WTC11 (cell line): ENCODE measurements around the gene MECR. TPM values are rescaled to one million over a fixed set of nuclear protein-coding genes. Genes with fewer than 3 reads are reported as not detected.

Experiments
- ATAC-seq: fragments of 200-7000 bp; cut with Tn5 transposase; 2 replicates; pipeline ENCODE4 v1.10.0; 2021; ENCODE audit warnings: mild to moderate bottlenecking, moderate library complexity
- CTCF ChIA-PET: fragments of 300-600 bp; sonication (Branson Sonifier 250); formaldehyde crosslinking; loops from one replicate; lab custom pipeline; 2021; ENCODE audit warnings: antibody characterized with exemption; lab: Charles Lee
- POLR2A ChIA-PET: fragments of 350-600 bp; sonication (Branson Sonifier 250); formaldehyde crosslinking; loops from one replicate; lab custom pipeline; 2021; ENCODE audit warnings: antibody characterized with exemption; lab: Charles Lee
- DNase-seq: peaks from one replicate; pipeline ENCODE4 v3.0.0; 2021; ENCODE audit warnings: low spot score
- H3K27ac Mint-ChIP-seq: 2 replicates; pipeline ENCODE4 v1.8.0; 2021; ENCODE audit warnings: mixed read lengths
- H3K27me3 Mint-ChIP-seq: 2 replicates; pipeline ENCODE4 v1.8.0; 2021; ENCODE audit warnings: low read depth, mild to moderate bottlenecking, moderate library complexity, mixed read lengths
- H3K36me3 Mint-ChIP-seq: 2 replicates; pipeline ENCODE4 v1.8.0; 2021; ENCODE audit warnings: mixed read lengths
- H3K4me1 Mint-ChIP-seq: 2 replicates; pipeline ENCODE4 v1.8.0; 2022; ENCODE audit warnings: mixed read lengths
- H3K4me3 Mint-ChIP-seq: 2 replicates; pipeline ENCODE4 v1.8.0; 2021; ENCODE audit warnings: mild to moderate bottlenecking, moderate library complexity, mixed read lengths
- H3K9me3 Mint-ChIP-seq: 2 replicates; pipeline ENCODE4 v1.8.0; 2021; ENCODE audit warnings: mixed read lengths
- CREM ChIP-seq: sonication (generic); formaldehyde crosslinking; IDR thresholded peaks from 2 replicates; pipeline ENCODE4 v1.8.1; 2022; ENCODE audit warnings: mild to moderate bottlenecking, missing genetic modification reagents, moderate library complexity
- GTF2I ChIP-seq: fragments of 250-450 bp; sonication (Bioruptor Pico); conservative IDR thresholded peaks from 2 replicates; pipeline ENCODE4 v1.4.0; 2021; ENCODE audit warnings: mild to moderate bottlenecking
- KAT7 ChIP-seq: sonication (generic); formaldehyde crosslinking; IDR thresholded peaks from 2 replicates; pipeline ENCODE4 v1.8.1; 2023; ENCODE audit warnings: missing genetic modification reagents, mild to moderate bottlenecking, borderline replicate concordance
- NFE2L1 ChIP-seq: sonication (generic); formaldehyde crosslinking; IDR thresholded peaks from 2 replicates; pipeline ENCODE4 v1.8.1; 2023; ENCODE audit warnings: missing genetic modification reagents
- NR2C2 ChIP-seq: sonication (generic); formaldehyde crosslinking; IDR thresholded peaks from 2 replicates; pipeline ENCODE4 v1.8.0; 2022; ENCODE audit warnings: mild to moderate bottlenecking, missing genetic modification reagents
- NR3C1 ChIP-seq: sonication (generic); formaldehyde crosslinking; conservative IDR thresholded peaks from 2 replicates; pipeline ENCODE4 v1.8.1; 2023; ENCODE audit warnings: low read depth, mild to moderate bottlenecking, missing genetic modification reagents
- SMAD4 ChIP-seq: sonication (generic); formaldehyde crosslinking; IDR thresholded peaks from 2 replicates; pipeline ENCODE4 v1.8.0; 2022; ENCODE audit warnings: mild to moderate bottlenecking, missing genetic modification reagents
- ZNF317 ChIP-seq: sonication (generic); formaldehyde crosslinking; IDR thresholded peaks from 2 replicates; pipeline ENCODE4 v1.8.1; 2023; ENCODE audit warnings: low read depth, mild to moderate bottlenecking, moderate library complexity, missing genetic modification reagents, borderline replicate concordance
- ZNF416 ChIP-seq: fragments of 250-450 bp; sonication (Bioruptor Pico); IDR thresholded peaks from 2 replicates; pipeline ENCODE4 v1.9.0; 2021; ENCODE audit warnings: mild to moderate bottlenecking, inconsistent platforms
- total RNA-seq: library from RNA; stranded (reverse); gene quantifications from 3 replicates; pipeline ENCODE4 v1.2.3, GENCODE V29; 2021
- TF ChIP-seq, protein P1 (sequence below): fragments of 250-450 bp; sonication (Bioruptor Pico); IDR thresholded peaks from 2 replicates; pipeline ENCODE4 v2.1.2; 2022; ENCODE audit warnings: mild to moderate bottlenecking, moderate library complexity
- TF ChIP-seq, protein P2 (sequence below): sonication (generic); formaldehyde crosslinking; IDR thresholded peaks from 2 replicates; pipeline ENCODE4 v1.8.1; 2023; ENCODE audit warnings: mild to moderate bottlenecking, missing genetic modification reagents, moderate library complexity
- TF ChIP-seq, protein P3 (sequence below): sonication (generic); formaldehyde crosslinking; IDR thresholded peaks from 2 replicates; pipeline ENCODE4 v1.8.0; 2022; ENCODE audit warnings: mild to moderate bottlenecking, missing genetic modification reagents
- TF ChIP-seq, protein P4 (sequence below): fragments of 250-450 bp; sonication (Bioruptor Pico); conservative IDR thresholded peaks from 2 replicates; pipeline ENCODE4 v1.9.0; 2021; ENCODE audit warnings: mild to moderate bottlenecking
- TF ChIP-seq, protein P5 (sequence below): sonication (generic); formaldehyde crosslinking; IDR thresholded peaks from 2 replicates; pipeline ENCODE4 v1.8.1; 2023; ENCODE audit warnings: mild to moderate bottlenecking, missing genetic modification reagents
- TF ChIP-seq, protein P6 (sequence below): sonication (generic); formaldehyde crosslinking; IDR thresholded peaks from 2 replicates; pipeline ENCODE4 v1.8.1; 2022; ENCODE audit warnings: low read depth, missing genetic modification reagents, borderline replicate concordance
- TF ChIP-seq, protein P7 (sequence below): sonication (generic); formaldehyde crosslinking; IDR thresholded peaks from 2 replicates; pipeline ENCODE4 v1.8.0; 2022; ENCODE audit warnings: mild to moderate bottlenecking, missing genetic modification reagents

The MECR gene
- total RNA-seq, 1 experiment from 2014 or later = 37.6 TPM

DNA sequence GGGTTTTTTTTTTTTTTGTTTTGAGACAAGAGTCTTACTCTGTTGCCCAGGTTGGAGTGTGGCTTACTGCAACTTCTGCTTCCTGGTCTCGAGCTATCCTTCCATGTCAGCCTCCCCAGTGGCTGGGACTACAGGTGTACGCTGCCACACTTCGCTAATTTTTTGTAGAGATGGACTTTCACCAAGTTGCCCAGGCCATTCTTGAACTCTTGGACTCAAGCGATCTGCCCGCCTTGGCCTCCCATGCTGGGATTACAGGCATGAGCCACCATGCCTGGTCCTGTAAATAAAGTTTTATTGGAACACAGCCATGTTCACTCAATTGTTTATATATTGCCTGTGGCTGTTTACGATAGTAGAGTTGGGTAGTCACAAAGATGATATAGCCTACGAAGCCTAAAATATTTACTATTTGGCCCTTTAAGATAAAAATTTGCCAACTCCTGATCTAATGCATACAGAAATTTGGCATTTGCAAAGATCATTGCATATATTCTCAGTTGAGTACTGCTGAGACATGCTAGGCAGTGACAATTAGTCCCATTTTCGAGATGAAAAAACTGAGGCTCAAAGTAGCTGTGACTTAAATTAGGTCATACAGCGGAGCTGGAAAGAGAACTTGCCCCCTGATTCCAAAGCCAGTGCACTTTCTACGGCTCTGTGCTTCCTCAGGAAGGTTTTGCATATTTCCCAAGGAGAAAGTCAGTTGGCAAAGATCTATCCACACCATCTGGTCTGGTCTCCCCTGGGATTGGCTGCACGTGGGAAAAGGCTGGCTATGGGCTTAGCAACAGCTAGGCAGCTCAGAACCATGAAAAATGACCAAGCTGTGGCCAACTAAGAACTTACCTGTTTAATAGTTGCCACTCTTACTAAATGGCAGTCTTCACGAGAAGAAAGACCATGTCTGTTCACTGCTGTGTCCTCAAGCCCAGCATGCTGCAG lies 19.4 kb downstream of the MECR start:
- Mint-ChIP-seq H3K9me3 (no peaks in the 10 kb centered on the region), H3K27me3 (no peaks in the 10 kb centered on the region)
- TF ChIP-seq ZNF416 (CRISPR knock-in tag) (no peak), KAT7 (CRISPR knock-in tag) (no peak), ZNF317 (CRISPR knock-in tag) (no peak), GTF2I (no peak)
- TF ChIP-seq, protein P1, sequence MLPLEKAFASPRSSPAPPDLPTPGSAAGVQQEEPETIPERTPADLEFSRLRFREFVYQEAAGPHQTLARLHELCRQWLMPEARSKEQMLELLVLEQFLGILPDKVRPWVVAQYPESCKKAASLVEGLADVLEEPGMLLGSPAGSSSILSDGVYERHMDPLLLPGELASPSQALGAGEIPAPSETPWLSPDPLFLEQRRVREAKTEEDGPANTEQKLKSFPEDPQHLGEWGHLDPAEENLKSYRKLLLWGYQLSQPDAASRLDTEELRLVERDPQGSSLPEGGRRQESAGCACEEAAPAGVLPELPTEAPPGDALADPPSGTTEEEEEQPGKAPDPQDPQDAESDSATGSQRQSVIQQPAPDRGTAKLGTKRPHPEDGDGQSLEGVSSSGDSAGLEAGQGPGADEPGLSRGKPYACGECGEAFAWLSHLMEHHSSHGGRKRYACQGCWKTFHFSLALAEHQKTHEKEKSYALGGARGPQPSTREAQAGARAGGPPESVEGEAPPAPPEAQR (CRISPR knock-in tag) = no peak
- TF ChIP-seq, all 79 proteins: peak for 0
- no peak for DNase-seq
- no peak overlapping the region for H3K27ac Mint-ChIP-seq
- CTCF ChIA-PET = interaction anchor here (1.2 kb wide), 1 partner anchor 9 kb away, joined by 6 read pairs; no protein-coding TSS in a partner anchor
- no peak overlapping the region for H3K4me3 Mint-ChIP-seq
- no peaks in the 10 kb centered on the region for H3K4me1 Mint-ChIP-seq
- no peak for ATAC-seq
- peaks cover 40% of the 10 kb centered on the region for H3K36me3 Mint-ChIP-seq
- POLR2A ChIA-PET = no interaction called here

DNA sequence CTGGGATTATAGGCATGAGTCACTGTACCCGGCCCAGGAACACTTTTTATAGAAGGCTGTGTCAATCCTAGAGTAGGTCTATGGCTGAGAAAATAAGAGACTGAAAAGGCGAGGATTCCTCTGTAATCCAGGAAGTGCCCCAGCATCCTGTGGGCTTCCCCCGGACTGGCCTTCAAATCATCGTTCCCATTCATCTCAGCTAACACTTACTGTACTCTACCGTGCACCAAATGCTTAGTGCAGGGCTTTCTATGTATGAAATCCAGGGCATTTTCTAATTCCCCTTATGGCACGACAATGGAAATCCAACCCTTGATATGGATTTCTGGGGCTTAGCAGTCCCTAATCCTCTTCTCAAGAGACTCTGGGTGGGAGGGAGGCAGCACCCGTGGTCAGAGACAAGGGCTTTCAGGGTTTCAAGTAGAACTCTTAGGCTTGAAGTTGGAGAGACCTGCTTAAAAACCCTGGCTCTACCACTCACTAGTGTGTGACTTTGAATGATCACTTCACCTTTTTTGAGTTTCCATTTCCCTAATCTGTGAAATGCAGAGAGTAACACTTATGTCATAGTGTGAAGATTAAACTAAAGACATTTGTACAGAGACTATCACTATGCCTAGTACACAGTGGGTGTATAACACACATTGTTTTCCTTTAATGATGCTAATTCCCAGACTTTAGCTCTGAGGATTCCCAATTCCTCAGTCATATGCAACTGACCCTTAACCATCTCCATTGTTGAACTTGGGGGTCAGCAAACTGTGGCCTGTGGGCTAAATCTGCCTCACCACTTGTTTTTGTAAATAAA lies 20.3 kb downstream of the MECR start:
- TF ChIP-seq CREM (CRISPR knock-in tag) (no peak), SMAD4 (no peak), NFE2L1 (CRISPR knock-in tag) (no peak), NR3C1 (no peak), NR2C2 (CRISPR knock-in tag) (no peak)
- TF ChIP-seq, protein P2, sequence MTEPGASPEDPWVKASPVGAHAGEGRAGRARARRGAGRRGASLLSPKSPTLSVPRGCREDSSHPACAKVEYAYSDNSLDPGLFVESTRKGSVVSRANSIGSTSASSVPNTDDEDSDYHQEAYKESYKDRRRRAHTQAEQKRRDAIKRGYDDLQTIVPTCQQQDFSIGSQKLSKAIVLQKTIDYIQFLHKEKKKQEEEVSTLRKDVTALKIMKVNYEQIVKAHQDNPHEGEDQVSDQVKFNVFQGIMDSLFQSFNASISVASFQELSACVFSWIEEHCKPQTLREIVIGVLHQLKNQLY (CRISPR knock-in tag) = no peak
- TF ChIP-seq, protein P3, sequence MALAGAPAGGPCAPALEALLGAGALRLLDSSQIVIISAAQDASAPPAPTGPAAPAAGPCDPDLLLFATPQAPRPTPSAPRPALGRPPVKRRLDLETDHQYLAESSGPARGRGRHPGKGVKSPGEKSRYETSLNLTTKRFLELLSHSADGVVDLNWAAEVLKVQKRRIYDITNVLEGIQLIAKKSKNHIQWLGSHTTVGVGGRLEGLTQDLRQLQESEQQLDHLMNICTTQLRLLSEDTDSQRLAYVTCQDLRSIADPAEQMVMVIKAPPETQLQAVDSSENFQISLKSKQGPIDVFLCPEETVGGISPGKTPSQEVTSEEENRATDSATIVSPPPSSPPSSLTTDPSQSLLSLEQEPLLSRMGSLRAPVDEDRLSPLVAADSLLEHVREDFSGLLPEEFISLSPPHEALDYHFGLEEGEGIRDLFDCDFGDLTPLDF (CRISPR knock-in tag) = no peak
- no peak overlapping the region for H3K27ac Mint-ChIP-seq
- POLR2A ChIA-PET = no interaction called here
- no peaks in the 10 kb centered on the region for H3K4me1 Mint-ChIP-seq
- CTCF ChIA-PET = interaction anchor here (0.7 to 0.9 kb wide), 2 partner anchors 13 to 83 kb away, joined by 3 to 5 read pairs; no protein-coding TSS in a partner anchor
- ATAC-seq (no peak), DNase-seq (no peak)
- peaks cover 43% of the 10 kb centered on the region for H3K36me3 Mint-ChIP-seq
- no peak overlapping the region for H3K4me3 Mint-ChIP-seq
- H3K9me3 Mint-ChIP-seq = no peaks in the 10 kb centered on the region
- no peaks in the 10 kb centered on the region for H3K27me3 Mint-ChIP-seq

DNA sequence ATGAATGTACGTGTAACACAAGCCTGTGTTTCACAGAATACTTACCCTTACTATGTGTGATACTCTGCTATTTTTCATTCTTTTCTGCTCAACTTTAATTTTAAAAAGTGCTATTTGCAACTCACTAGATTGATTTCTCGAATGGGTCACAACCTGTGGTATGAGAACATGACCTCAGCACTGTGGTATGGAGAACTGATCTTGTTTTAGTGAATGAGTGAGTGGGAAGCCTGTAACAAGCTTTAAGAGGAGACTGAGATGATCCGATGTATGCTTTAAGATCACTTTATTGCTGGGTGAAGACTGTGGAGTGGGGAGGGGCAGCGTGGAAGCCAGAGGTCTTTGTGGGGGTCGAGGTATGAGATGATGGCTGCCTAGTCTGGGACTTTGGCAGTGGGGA lies 21.6 kb downstream of the MECR start:
- no peak for ATAC-seq
- POLR2A ChIA-PET = no interaction called here

More for the DNA sequence above, 21.6 kb downstream of the MECR start:
- no peaks in the 10 kb centered on the region for H3K4me1 Mint-ChIP-seq
- TF ChIP-seq, protein P4, sequence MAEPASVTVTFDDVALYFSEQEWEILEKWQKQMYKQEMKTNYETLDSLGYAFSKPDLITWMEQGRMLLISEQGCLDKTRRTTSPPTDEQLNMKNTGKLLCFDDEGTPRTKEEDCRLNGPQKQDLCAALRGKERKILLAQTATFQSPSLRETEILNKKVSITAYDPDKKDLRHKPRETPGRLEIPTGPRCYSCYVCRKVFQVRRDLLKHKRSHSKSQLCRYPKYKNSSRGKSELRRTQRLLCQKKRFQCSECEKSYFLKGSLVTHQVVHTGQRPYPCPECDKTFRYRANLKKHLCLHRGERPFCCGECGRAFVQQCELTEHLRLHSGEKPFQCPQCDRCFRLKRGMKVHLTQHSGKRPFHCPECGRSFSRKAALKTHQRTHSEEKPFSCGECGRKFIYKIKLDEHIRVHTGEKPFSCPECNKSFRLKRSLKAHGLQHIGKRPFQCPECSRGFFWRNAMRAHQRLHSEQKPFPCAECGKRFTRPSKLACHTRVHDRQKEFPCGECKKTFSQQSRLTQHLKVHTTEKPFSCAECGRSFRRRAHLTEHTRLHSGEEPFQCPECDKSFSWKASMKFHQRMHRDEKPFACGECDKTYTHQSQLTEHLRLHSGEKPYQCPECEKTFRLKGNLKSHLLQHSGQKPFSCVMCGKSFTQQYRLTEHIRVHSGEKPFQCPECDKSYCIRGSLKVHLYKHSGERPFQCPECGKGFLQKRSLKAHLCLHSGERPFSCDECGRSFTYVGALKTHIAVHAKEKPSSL (CRISPR knock-in tag) = no peak
- TF ChIP-seq, protein P5, sequence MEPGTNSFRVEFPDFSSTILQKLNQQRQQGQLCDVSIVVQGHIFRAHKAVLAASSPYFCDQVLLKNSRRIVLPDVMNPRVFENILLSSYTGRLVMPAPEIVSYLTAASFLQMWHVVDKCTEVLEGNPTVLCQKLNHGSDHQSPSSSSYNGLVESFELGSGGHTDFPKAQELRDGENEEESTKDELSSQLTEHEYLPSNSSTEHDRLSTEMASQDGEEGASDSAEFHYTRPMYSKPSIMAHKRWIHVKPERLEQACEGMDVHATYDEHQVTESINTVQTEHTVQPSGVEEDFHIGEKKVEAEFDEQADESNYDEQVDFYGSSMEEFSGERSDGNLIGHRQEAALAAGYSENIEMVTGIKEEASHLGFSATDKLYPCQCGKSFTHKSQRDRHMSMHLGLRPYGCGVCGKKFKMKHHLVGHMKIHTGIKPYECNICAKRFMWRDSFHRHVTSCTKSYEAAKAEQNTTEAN (CRISPR knock-in tag) = no peak
- TF ChIP-seq, protein P6, sequence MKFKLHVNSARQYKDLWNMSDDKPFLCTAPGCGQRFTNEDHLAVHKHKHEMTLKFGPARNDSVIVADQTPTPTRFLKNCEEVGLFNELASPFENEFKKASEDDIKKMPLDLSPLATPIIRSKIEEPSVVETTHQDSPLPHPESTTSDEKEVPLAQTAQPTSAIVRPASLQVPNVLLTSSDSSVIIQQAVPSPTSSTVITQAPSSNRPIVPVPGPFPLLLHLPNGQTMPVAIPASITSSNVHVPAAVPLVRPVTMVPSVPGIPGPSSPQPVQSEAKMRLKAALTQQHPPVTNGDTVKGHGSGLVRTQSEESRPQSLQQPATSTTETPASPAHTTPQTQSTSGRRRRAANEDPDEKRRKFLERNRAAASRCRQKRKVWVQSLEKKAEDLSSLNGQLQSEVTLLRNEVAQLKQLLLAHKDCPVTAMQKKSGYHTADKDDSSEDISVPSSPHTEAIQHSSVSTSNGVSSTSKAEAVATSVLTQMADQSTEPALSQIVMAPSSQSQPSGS (CRISPR knock-in tag) = no peak
- TF ChIP-seq, protein P7, sequence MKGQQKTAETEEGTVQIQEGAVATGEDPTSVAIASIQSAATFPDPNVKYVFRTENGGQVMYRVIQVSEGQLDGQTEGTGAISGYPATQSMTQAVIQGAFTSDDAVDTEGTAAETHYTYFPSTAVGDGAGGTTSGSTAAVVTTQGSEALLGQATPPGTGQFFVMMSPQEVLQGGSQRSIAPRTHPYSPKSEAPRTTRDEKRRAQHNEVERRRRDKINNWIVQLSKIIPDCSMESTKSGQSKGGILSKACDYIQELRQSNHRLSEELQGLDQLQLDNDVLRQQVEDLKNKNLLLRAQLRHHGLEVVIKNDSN (CRISPR knock-in tag) = no peak
- no peaks in the 10 kb centered on the region for H3K27me3 Mint-ChIP-seq
- CTCF ChIA-PET = no interaction called here
- H3K4me3 Mint-ChIP-seq = no peak overlapping the region
- H3K9me3 Mint-ChIP-seq = no peaks in the 10 kb centered on the region
- H3K36me3 Mint-ChIP-seq = peaks cover 34% of the 10 kb centered on the region
- no peak for DNase-seq
- peak overlapping the region; percentile 6 for H3K27ac Mint-ChIP-seq
